GM23338 (cell line): Measurements from ENCODE around the gene STK17A. TPM values are rescaled to one million over a fixed set of nuclear protein-coding genes. Genes with fewer than 3 reads are reported as not detected.

Source experiments
- ATAC-seq: fragments of 200-7000 bp; cut with Tn5 transposase; 3 replicates; pipeline ENCODE4 v1.9.1; 2020
- DNase-seq: peaks from one replicate; pipeline ENCODE4 v3.0.0-alpha.2; 2015; ENCODE audit warnings: low spot score
- H2AFZ ChIP-seq: fragments of 200-600 bp; sonication (generic); 2 replicates; pipeline ENCODE4 v1.8.0; 2016; ENCODE audit warnings: antibody characterized with exemption, mild to moderate bottlenecking, moderate library complexity
- H3F3A ChIP-seq: fragments of 200-600 bp; sonication (generic); replicated peaks from 2 replicates; pipeline ENCODE4 v1.8.0; 2017; ENCODE audit warnings: antibody characterized with exemption, mixed run types, low read depth
- H3K27ac ChIP-seq: fragments of 200-600 bp; sonication (generic); 2 replicates; pipeline ENCODE4 v1.6.1; 2016; ENCODE audit warnings: low read depth
- H3K27me3 ChIP-seq: fragments of 200-600 bp; sonication (generic); 2 replicates; pipeline ENCODE4 v1.8.0; 2016; ENCODE audit warnings: mild to moderate bottlenecking, mixed run types, moderate library complexity; ENCODE audit not compliant: insufficient read depth
- H3K36me3 ChIP-seq: fragments of 200-600 bp; sonication (generic); 2 replicates; pipeline ENCODE4 v1.8.0; 2016; ENCODE audit warnings: mild to moderate bottlenecking; ENCODE audit not compliant: insufficient read depth
- H3K4me1 ChIP-seq: fragments of 200-600 bp; sonication (generic); 2 replicates; pipeline ENCODE4 v1.8.0; 2016; ENCODE audit warnings: mild to moderate bottlenecking, moderate library complexity; ENCODE audit not compliant: insufficient read depth
- H3K4me2 ChIP-seq: fragments of 200-600 bp; sonication (generic); 2 replicates; pipeline ENCODE4 v1.7.1; 2017; ENCODE audit warnings: mixed run types
- H3K4me3 ChIP-seq: fragments of 200-600 bp; sonication (generic); 2 replicates; pipeline ENCODE4 v1.6.1; 2016; ENCODE audit warnings: mixed run types
- H3K79me2 ChIP-seq: fragments of 200-600 bp; sonication (generic); replicated peaks from 2 replicates; pipeline ENCODE4 v1.8.0; 2017; ENCODE audit warnings: mild to moderate bottlenecking; ENCODE audit not compliant: insufficient read depth
- H3K9me2 ChIP-seq: fragments of 200-600 bp; sonication (generic); 2 replicates; pipeline ENCODE4 v1.8.0; 2017; ENCODE audit not compliant: insufficient read depth
- H4K20me1 ChIP-seq: fragments of 200-600 bp; sonication (generic); replicated peaks from 2 replicates; pipeline ENCODE4 v1.8.0; 2017; ENCODE audit warnings: mild to moderate bottlenecking; ENCODE audit not compliant: insufficient read depth
- H3K27ac Mint-ChIP-seq: 2 replicates; pipeline ENCODE4 v1.8.0; 2020; ENCODE audit warnings: inconsistent platforms, mild to moderate bottlenecking, moderate library complexity, mixed read lengths
- H3K27me3 Mint-ChIP-seq: 3 replicates; pipeline ENCODE4 v1.8.0; 2022; ENCODE audit warnings: low read depth, mild to moderate bottlenecking, moderate library complexity, mixed read lengths, inconsistent platforms; ENCODE audit not compliant: insufficient read depth, poor library complexity
- H3K36me3 Mint-ChIP-seq: 3 replicates; pipeline ENCODE4 v1.8.0; 2021; ENCODE audit warnings: low read depth, mild to moderate bottlenecking, inconsistent platforms, moderate library complexity, mixed read lengths
- H3K4me1 Mint-ChIP-seq: 3 replicates; pipeline ENCODE4 v1.8.0; 2020; ENCODE audit warnings: mild to moderate bottlenecking, inconsistent platforms, mixed read lengths
- H3K4me3 Mint-ChIP-seq: 3 replicates; pipeline ENCODE4 v1.8.0; 2021; ENCODE audit warnings: moderate library complexity, mild to moderate bottlenecking, inconsistent platforms, mixed read lengths
- H3K9me3 Mint-ChIP-seq: 3 replicates; pipeline ENCODE4 v1.8.0; 2020; ENCODE audit warnings: moderate library complexity, mild to moderate bottlenecking, inconsistent platforms, mixed read lengths
- CREB1 ChIP-seq: fragments of 250-450 bp; sonication (Bioruptor Pico); IDR thresholded peaks from 2 replicates; pipeline ENCODE4 v1.5.0; 2020; ENCODE audit warnings: low read depth, mild to moderate bottlenecking, moderate library complexity
- CTCF ChIP-seq, 2 experiments: fragments of 200-600 bp in 1 of 2; sonication (generic) in 1 of 2; conservative IDR thresholded peaks; 2 replicates each; pipeline versions ENCODE4 v1.5.1 to v1.6.1; 2016 to 2017; ENCODE audit warnings: antibody characterized with exemption in 2 of 2, low read depth in 2 of 2, mild to moderate bottlenecking in 2 of 2, moderate library complexity in 1 of 2
- EZH2 ChIP-seq: fragments of 200-600 bp; sonication (generic); IDR thresholded peaks from one replicate; pipeline ENCODE4 v1.8.0; 2017; ENCODE audit warnings: antibody characterized with exemption, mild to moderate bottlenecking, low read depth; ENCODE audit not compliant: unreplicated experiment
- EZH2phosphoT487 ChIP-seq: fragments of 200-600 bp; sonication (generic); IDR thresholded peaks from one replicate; pipeline ENCODE4 v1.8.1; 2018; ENCODE audit warnings: antibody characterized with exemption; ENCODE audit not compliant: unreplicated experiment
- JUNB ChIP-seq: IDR thresholded peaks from one replicate; pipeline ENCODE4 v1.6.1; 2016; ENCODE audit warnings: antibody characterized with exemption; ENCODE audit not compliant: unreplicated experiment
- NANOG ChIP-seq: IDR thresholded peaks from 2 replicates; pipeline ENCODE4 v1.6.1; 2016; ENCODE audit warnings: antibody characterized with exemption, borderline replicate concordance
- POLR2AphosphoS5 ChIP-seq: IDR thresholded peaks from 2 replicates; pipeline ENCODE4 v1.6.1; 2016; ENCODE audit warnings: antibody characterized with exemption, low read depth
- STAT1 ChIP-seq: IDR thresholded peaks from one replicate; pipeline ENCODE4 v1.6.1; 2016; ENCODE audit warnings: antibody characterized with exemption; ENCODE audit not compliant: unreplicated experiment
- ZNF114 ChIP-seq: fragments of 250-450 bp; sonication (Bioruptor Pico); IDR thresholded peaks from 2 replicates; pipeline ENCODE4 v1.5.0; 2020; ENCODE audit warnings: mild to moderate bottlenecking, moderate library complexity
- ZNF331 ChIP-seq: fragments of 250-450 bp; sonication (Bioruptor Pico); IDR thresholded peaks from 2 replicates; pipeline ENCODE4 v1.5.0; 2020; ENCODE audit warnings: low read depth, mild to moderate bottlenecking, moderate library complexity
- ZNF462 ChIP-seq: fragments of 250-450 bp; sonication (Bioruptor Pico); IDR thresholded peaks from 2 replicates; pipeline ENCODE4 v1.5.0; 2020; ENCODE audit warnings: mild to moderate bottlenecking, moderate library complexity
- polyA plus RNA-seq: library from polyadenylated mRNA; unstranded; fragments of >200 nt; fragmentation: Nextera tagmentation; extraction: Ambion mirVana; gene quantifications from 2 replicates; pipeline ENCODE4 v1.2.1, GENCODE V29; 2016
- total RNA-seq: library from RNA; depleted of rRNA; stranded (reverse); fragments of >200 nt; shearing (Covaris generic); gene quantifications from 2 replicates; pipeline ENCODE4 v1.2.3, GENCODE V29; 2014

The STK17A gene
- total and polyA plus RNA-seq, 2 experiments from 2014 or later: 21.2 to 21.8 TPM

DNA sequence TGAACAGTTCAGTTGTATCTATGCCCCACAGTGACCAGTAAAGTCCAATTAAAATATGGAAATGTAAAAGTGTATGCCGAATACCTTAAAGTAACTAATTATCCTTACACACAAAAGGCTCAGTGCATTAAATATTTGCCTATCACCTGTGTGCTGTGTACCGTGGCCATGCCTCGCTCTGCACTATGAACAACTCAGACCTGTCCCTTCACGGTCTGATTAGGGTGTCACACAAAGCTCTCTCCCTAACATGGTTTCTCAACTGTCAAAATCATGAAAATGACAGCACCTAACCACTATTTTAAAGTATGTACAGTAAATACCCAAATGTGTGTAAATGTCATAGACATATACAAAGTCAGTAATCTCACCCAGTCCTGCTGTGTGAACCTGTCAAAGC, 43.1 kb downstream of the STK17A start:
- peaks cover 12% of the 10 kb centered on the region; the same call in 2 of the 3 replicates for H3K4me1 Mint-ChIP-seq
- Histone ChIP-seq H3K79me2 (no peaks in the 10 kb centered on the region), H2AFZ (no peak overlapping the region), H3K4me3 (no peak overlapping the region), H3K36me3 (no peaks in the 10 kb centered on the region), H3K9me2 (no peaks in the 10 kb centered on the region), H3K27ac (no peak overlapping the region), H3K27me3 (no peaks in the 10 kb centered on the region), H3F3A (no peaks in the 10 kb centered on the region), H3K4me2 (no peak overlapping the region), H3K4me1 (peaks cover 14% of the 10 kb centered on the region), H4K20me1 (no peaks in the 10 kb centered on the region)
- H3K9me3 Mint-ChIP-seq: no peaks in the 10 kb centered on the region
- DNase-seq: no peak
- H3K27me3 Mint-ChIP-seq: peaks cover 5% of the 10 kb centered on the region
- no peak overlapping the region for H3K27ac Mint-ChIP-seq
- TF ChIP-seq EZH2phosphoT487 (no peak), POLR2AphosphoS5 (no peak), STAT1 (no peak)
- ATAC-seq: no peak; the same call in 2 of the 3 replicates
- no peak overlapping the region for H3K4me3 Mint-ChIP-seq
- H3K36me3 Mint-ChIP-seq: peaks cover 16% of the 10 kb centered on the region

DNA sequence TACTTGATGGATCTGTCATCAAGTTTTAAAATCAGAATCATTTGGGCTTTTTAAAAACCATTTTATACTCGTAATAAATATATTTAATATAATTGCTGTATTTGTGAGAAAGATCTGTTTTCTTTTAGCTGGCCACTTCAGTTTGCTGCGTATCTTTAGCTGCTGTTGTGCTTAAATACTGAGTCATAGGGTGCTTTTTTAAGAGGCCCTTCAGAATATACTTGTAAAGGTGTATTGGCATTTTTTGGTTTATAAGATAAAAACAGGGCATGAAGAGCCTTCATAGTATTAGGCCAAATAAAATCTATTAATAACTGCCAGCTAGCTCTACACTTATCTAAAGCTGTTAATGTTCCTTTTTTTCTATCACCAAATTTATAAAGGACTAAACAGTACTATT, 43.8 kb downstream of the STK17A start:
- Histone ChIP-seq H2AFZ (no peak overlapping the region), H3K4me3 (no peak overlapping the region), H3K9me2 (no peaks in the 10 kb centered on the region), H3K36me3 (no peaks in the 10 kb centered on the region; the same call in 1 of the 2 replicates), H3K4me1 (peaks cover 14% of the 10 kb centered on the region), H3K27me3 (no peaks in the 10 kb centered on the region), H3K27ac (no peak overlapping the region), H3K4me2 (no peak overlapping the region), H3F3A (no peaks in the 10 kb centered on the region), H4K20me1 (no peaks in the 10 kb centered on the region), H3K79me2 (no peaks in the 10 kb centered on the region)
- DNase-seq (no peak), ATAC-seq (no peak)
- H3K4me3 Mint-ChIP-seq: no peak overlapping the region
- H3K4me1 Mint-ChIP-seq: peaks cover 12% of the 10 kb centered on the region; the same call in 2 of the 3 replicates
- peaks cover 5% of the 10 kb centered on the region for H3K27me3 Mint-ChIP-seq
- peaks cover 21% of the 10 kb centered on the region for H3K36me3 Mint-ChIP-seq
- H3K9me3 Mint-ChIP-seq: no peaks in the 10 kb centered on the region
- no peak overlapping the region for H3K27ac Mint-ChIP-seq
- TF ChIP-seq EZH2phosphoT487: no peak
- TF ChIP-seq NANOG: no peak
- no peak for TF ChIP-seq ZNF462 (CRISPR knock-in tag)
- no peak for TF ChIP-seq CTCF (conservative IDR thresholded peaks at IDR 0.05; ENCODE audit: low read depth in 2 of 2)
- no peak for TF ChIP-seq EZH2
- no peak for TF ChIP-seq POLR2AphosphoS5
- TF ChIP-seq ZNF331: no peak
- no peak for TF ChIP-seq STAT1
- TF ChIP-seq JUNB: no peak
- TF ChIP-seq CREB1 (CRISPR knock-in tag): no peak
- no peak for TF ChIP-seq ZNF114 (CRISPR knock-in tag)
